ENCODE results near the gene PTPRK.

PTPRK gene

GRCh38 chr6:128239146-128239545, 281.3 kb downstream of the PTPRK start:
- DNase-seq: peak; percentile 13

- DNase-seq: peak; percentile 3
Measured at GRCh38 chr6:128238225-128238624, 282.2 kb downstream of the PTPRK start.

- DNase-seq: no peak
Measured at GRCh38 chr6:128235556-128235955, 284.8 kb downstream of the PTPRK start.

GRCh38 chr6:128233531-128233930, 286.9 kb downstream of the PTPRK start:
- DNase-seq: peak; percentile 77

GRCh38 chr6:128230267-128230989, 290.0 kb downstream of the PTPRK start:
- DNase-seq: no peak

GRCh38 chr6:128225612-128226011, 294.8 kb downstream of the PTPRK start:
- no peak for DNase-seq

- DNase-seq: no peak
Measured at GRCh38 chr6:128216917-128217316, 303.5 kb downstream of the PTPRK start.

- DNase-seq: no peak
Measured at GRCh38 chr6:128209771-128210170, 310.6 kb downstream of the PTPRK start.

- no peak for DNase-seq
Measured at GRCh38 chr6:128208851-128209580, 311.4 kb downstream of the PTPRK start.

GRCh38 chr6:128208078-128208477, 312.3 kb downstream of the PTPRK start:
- no peak for DNase-seq

GRCh38 chr6:128206610-128207426, 313.6 kb downstream of the PTPRK start:
- DNase-seq: no peak

GRCh38 chr6:128204616-128205015, 315.8 kb downstream of the PTPRK start:
- no peak for DNase-seq

GRCh38 chr6:128202169-128202765, 318.1 kb downstream of the PTPRK start:
- no peak for DNase-seq

- no peak for DNase-seq
Measured at GRCh38 chr6:128200789-128201188, 319.6 kb downstream of the PTPRK start.

GRCh38 chr6:128199461-128199860, 320.9 kb downstream of the PTPRK start:
- DNase-seq: no peak

GRCh38 chr6:128192972-128193371, 327.4 kb downstream of the PTPRK start:
- no peak for DNase-seq

GRCh38 chr6:128188678-128189077, 331.7 kb downstream of the PTPRK start:
- DNase-seq: no peak

- no peak for DNase-seq
Measured at GRCh38 chr6:128186729-128187128, 333.7 kb downstream of the PTPRK start.

- no peak for DNase-seq
Measured at GRCh38 chr6:128179876-128180438, 340.4 kb downstream of the PTPRK start.

GRCh38 chr6:128174724-128175123, 345.7 kb downstream of the PTPRK start:
- DNase-seq: no peak

GRCh38 chr6:128172752-128173682, 347.4 kb downstream of the PTPRK start:
- no peak for DNase-seq

GRCh38 chr6:128172081-128172480, 348.3 kb downstream of the PTPRK start:
- no peak for DNase-seq

Measured in NCI-H82 (cell line).